ENCODE results near the gene CEP44.

GRCh38 chr4:174358410-174358809, 74.7 kb downstream of the CEP44 start:
- TF ChIP-seq CTCF (IDR thresholded peaks at IDR 0.05; ENCODE audit: borderline replicate concordance, extremely low read depth, low read length, poor library complexity, severe bottlenecking), result no peak
- no peak for TF ChIP-seq EZH2 (IDR thresholded peaks at IDR 0.05; ENCODE audit: borderline replicate concordance, low read depth, low read length, severe bottlenecking)

Measured in DND-41 (cell line).